HG02763 (cell line): Measurements from ENCODE around the gene DEDD.
A peak's percentile ranks its signal among the peaks of the same experiment; 100 is the strongest.

Experiments used
- ATAC-seq: cut with Tn5 transposase; IDR thresholded peaks from one replicate; pipeline ENCODE4 v1.9.1; 2021; ENCODE audit warnings: mild to moderate bottlenecking, moderate library complexity; ENCODE audit not compliant: unreplicated experiment

Gene DEDD, protein sequence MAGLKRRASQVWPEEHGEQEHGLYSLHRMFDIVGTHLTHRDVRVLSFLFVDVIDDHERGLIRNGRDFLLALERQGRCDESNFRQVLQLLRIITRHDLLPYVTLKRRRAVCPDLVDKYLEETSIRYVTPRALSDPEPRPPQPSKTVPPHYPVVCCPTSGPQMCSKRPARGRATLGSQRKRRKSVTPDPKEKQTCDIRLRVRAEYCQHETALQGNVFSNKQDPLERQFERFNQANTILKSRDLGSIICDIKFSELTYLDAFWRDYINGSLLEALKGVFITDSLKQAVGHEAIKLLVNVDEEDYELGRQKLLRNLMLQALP

DNA sequence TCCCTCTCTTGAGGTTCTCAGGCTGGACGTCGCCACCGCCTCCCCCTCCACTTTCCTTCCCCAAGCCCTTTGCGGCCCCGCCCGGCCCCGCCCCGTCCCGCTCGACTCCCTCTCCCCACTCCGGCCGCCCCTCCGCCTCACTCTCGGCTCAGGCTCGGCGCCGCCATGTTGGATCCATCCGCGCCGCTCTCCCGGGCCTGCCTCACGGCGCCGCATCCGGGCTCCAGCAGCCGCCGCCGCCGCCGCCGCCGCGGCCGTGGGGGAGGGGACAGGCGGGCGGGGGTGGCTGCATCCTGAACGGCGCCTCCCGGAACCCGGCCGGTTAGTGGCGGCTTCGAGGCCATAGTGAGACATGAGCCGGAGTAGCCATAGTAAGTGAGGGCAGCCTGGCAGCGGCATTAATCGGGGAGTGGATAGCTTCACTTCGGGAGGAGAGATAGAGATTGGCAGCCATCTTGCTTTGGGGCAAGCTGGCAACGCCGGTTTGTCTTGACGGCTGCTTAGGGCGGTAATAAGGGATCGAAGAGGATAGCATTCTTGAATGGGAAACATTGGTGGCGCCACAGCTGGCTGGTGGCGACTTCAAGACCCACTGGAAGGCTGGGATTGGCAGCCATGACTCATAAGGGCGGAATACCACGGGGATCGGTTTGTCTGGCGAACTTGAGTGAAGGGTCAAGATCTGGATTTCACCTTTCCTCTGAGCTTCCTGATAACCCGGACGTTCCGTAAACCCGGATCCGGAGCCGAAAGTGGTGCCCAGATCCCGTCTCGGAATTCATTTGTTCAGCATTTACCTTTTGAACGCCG is at the start of gene DEDD:
Gene DEDD (minus strand): TSS at position 258 of the 810 bp plus-strand sequence. CDS start 8,205 bp downstream, outside the sequence.
- peak; percentile 93 for ATAC-seq

DNA sequence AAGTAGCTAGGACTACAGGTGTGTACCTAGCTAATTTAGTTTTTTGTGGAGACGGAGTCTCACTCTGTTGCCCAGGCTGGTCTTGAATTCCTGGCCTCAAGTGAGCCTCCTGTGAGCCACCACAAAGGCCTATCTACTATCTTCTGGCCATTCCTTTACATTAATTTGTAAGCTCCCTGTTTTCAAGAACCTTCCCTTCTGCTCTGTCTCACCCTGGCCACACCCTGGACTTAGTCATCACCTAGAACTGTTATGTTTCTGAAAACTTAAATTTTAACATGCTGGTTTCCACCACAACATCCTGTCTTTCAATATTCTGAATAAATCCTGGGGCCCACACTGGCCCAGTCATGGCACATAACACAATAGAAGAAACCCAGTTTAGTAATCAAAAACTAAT is 49.7 kb upstream of the DEDD start:
- ATAC-seq = peak; percentile 33

DNA sequence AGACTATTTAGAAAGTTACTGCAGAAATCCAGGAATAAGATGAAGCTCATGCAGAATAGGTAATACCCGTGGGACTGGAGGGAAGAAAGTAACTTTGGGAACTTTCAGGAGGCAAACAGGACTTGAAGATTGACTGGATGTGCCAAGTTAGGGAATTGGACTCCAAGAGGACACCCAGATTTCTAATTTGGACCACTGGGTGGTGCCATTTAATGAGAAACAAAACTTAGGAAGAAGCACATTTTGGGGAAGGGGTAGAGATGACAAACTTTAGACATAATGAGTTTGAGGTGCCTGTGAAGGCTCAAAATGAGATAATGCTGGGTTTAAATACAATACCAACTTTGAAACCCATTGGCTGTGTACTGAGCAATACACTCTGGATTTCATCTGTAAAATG is 48.2 kb upstream of the DEDD start:
- no peak for ATAC-seq

DNA sequence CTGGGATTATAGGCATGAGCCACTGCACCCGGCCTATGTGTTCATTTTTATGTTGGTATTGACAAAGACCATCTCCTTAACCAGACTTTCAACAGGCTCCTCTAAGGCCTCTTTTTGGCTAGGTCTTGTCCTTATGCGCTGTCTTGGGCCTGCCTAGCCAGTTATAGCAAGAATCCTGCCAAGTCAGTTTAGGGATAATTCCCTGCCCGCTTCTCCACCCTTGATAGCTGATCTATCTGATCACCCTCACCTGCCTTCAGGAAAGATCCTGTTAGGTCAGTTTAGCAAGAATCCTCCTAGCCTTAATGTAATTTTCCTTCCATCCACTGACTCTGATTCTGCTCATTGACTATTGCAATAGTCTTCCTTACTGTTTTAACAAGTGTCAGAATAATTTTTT is 47.2 kb upstream of the DEDD start:
- no peak for ATAC-seq

DNA sequence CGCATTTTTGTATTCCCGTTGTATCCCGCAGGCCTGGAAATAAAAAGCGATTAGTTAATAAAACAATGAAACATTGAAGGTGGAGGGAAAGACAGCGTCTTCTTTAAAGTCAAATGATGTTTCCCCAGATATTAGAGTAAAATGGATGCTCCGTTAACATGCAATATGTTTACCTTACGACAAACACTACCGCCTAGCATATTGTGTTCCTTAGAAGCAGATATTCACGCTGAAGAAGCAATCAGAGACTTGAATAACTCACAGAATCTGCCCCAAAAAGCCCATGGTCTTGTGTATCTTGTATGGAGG is 45.4 kb upstream of the DEDD start:
- no peak for ATAC-seq

DNA sequence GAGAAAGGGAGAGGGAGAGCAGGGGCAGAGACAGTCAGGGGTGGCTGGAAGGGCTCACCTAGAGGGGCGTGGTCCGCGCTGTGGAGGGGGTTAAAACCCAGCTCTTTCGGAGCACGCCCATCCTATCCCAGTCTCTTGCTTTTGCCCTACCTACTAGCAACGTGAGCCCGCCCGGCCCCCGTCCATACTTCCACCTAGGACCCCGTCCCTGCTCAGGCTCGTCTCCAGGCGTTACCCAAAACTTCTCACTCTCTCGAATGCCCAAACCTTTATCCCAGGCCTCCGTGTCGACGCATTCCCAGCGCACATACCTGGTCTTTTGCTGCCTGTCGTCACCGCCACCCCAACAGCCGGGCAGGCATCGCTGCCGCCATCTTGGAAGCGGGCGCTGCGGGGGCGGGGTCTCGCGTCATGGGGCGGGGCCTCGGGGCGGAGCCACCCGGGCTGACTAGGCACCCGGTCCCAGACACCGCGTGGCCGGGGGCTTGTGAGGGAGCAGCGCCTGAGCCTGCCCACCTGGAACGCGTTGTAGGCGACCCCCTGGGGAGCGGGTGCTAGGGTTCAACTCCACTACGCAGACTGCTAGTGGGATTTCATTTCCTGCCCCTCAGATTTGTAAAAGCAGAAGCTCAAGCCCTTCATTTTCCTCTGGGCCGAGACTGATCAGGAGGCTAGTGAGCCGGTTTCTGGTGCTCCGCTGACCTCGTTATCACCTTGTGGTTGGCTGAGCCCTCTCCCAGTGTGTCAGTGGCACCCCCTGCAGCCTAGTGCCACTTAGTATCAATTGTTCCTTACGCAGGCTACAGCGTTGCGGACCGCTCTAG is 44.9 kb upstream of the DEDD start, which contains the start of gene B4GALT3:
Gene B4GALT3 (minus strand): TSS at position 396 of the 824 bp plus-strand sequence. CDS start 1,447 bp downstream, outside the sequence.
- ATAC-seq = peak; percentile 74

DNA sequence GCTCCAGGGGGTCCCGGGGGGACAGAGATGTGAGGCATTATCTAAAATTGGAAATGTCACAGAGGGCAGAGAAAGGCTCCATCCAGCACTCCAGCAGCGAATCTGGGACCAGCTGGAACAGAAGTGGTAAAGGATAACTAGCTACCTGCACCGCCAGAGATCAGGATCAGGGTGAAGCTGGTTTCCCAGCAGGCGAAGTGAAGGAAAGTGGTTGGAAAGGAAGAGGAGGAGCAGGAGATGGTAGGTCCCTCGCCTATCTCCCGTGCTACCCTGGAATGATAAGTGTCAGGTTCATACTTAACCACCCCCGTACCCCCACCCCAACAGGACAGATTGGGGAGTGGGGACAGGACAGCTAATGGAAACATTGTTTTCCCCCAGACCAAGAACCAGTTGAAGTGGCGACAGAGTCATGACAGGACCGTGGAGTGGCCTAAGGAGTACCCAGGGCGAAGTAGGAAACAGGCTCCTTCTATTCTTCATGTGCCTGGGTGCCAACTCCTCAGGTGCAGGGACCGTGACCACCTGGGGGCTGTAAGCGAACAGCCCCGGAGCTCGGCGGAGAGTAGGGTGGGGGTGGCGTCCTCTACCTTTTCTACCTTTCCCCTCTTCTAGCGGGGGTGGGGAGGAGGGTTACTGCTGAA is 44.1 kb upstream of the DEDD start:
- ATAC-seq = no peak

DNA sequence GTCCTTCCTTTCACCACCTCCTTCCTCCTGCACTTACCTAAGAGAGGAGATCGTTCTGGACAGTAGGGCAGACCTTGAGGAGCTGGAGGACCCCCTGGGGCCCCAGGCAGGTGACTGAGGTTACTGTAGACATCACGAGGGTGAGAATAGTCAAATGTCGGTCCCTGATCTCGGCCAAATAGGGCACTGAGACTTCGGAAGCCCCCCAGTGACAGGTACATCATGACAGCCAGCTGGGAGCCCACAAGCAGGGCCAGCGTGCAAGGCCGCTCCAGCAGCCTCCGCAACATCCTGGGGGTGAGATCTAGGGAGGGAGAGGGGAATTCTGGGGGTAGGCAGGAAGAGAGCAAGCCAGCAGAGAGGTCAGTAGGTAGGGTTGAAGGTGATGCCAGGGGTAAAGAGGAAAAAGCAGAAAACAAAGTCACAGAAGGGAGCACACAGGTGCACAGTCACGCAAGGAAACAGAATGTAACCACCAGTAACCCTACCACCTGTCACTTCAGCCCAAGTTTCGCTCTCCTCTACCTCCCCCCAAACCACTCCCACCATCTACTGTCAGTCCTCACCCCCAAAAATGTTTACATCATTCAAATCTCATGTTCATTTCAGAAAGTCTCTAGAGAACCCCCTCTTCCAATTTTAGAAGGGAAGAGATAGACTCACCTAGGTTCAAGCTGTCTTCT is 43.4 kb upstream of the DEDD start:
- no peak for ATAC-seq

DNA sequence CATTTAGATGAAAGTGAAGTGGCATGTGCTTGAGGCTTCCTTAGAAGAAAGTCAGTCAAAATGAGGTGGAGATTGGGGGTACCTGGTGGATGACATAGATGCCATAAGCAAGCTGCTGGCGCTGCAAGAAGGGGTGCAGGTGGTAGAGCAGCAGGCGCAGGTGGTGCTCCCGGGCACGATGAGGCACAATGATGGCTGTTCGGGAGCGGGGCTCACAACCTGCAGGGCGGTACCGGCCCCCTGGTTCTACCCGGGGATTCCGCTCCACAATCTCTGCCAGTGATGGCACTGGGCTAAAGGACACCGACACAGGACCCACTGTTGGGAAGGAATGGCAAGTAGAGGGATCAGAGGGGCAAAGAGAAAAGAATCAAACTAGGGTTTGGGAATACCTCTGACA is 42.4 kb upstream of the DEDD start:
- no peak for ATAC-seq

DNA sequence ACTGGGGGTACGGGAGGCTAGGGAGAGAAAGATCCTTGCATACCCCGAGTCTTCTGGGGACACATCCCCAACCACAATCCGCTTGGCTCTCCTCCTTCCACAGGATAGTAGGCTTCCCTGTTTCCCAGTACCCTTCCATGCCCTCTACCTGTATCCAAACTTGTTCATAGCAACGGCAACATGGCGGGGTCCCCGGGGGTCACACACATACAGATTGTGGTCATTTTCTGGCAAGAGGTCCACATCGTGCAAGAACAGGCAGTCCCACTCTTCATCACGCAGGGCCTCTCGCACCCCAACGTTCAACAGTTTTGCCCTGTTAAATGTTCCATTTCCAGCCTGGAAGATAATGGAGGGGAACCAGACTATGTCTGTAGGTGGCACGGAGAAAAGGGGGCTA is 41.2 kb upstream of the DEDD start:
- no peak for ATAC-seq

DNA sequence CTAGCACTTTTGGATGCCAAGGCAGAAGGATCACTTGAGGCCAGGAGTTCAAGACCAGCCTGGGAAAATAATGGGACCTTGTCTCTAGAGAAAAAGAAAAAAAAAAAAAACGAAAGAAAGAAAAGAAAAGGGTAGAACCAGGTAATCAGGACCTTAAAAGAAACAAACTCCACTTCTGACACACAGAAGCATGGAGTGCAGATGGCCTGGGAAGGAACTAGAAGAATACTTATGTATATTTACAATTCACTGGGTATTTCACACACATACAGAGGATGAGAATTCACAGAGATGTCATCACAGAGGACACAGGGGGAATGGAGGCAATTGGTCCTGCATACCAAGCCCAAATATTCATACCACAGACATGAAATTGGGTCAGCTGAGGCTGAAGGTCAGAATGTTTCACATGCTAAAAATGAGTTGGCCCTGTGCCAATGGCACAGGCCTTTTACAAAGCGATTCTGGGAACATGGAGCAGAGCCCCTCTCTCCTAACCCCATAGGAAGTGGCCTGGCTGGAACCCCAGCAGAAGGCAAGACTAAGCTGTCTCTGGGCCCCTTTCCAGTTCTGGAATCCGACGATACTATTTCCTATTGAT is 40.4 kb upstream of the DEDD start:
- ATAC-seq = no peak

DNA sequence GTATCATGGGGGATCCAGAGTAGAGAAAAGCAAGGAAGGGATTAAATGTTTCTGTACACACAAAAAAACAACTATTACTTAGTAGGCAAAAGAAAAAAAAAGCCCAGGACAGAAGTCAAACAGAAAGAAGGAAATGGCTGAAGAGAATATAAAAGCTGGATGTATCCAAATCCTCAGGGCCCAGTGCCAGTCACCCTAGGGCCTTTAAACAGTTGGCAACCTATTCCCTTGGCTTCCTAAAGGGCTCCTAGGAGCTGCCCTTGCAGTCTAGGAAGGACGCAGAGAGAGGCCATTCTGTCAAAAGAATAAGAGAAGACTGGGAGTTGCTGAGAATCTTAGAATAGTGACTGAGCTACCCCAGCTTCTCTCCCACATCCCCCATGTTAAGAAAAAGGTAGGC is 39.9 kb upstream of the DEDD start:
- no peak for ATAC-seq

DNA sequence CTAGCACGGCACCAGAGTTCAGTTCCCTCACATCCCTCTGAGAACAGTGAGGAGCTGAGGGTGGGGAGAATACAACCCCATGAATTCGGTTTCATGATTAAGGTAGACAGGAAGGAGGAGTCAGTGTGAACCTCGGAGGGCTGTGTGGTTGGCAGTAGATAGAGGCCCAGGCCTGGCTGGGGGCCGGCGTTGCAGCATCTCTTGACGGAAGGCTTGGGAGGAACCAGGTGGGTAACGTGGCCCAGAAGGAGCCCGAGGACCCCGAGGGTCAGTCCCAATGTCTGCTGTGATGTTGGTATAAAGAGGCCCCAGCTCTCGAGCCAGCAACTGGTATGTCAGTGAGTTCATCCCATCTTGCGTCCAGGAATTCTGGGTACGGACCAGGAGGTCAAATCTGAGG is 39.2 kb upstream of the DEDD start:
- no peak for ATAC-seq

DNA sequence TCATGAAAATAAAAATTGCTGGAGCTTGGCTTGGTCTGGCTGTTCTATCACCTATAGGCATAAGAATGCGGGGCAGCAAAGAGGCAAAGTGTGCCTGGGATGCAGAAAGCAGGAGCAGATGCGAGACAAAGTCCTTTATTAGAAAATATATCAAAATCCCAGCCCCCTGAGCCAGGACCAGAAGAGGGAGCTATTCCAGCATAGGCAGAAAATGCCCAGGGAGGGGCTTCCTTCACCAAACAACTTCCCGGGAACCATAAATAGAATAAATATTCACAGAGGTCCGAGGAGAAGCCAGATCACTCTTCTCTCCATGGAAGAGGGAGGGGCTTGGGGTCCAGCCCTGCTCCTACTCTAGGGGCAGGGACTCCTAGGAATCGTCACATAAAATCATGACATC is 38.7 kb upstream of the DEDD start:
- no peak for ATAC-seq

DNA sequence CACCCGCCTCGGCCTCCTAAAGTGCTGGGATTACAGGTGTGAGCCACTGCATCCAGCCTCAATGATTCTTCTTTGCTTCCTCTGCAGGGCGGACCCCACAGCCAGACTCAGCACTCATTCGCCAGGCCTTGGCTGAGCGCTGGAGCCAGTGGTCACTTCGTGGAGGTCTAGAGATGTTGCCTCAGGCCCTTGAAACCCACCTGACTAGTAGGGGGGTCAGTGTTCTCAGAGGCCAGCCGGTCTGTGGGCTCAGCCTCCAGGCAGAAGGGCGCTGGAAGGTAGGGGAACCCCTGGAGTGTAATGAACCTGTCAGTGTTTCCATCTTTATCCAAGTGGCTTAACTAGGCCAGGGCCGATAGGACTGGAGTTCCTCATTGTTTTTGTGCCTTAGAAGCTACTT is 36.4 kb upstream of the DEDD start:
- ATAC-seq = no peak

DNA sequence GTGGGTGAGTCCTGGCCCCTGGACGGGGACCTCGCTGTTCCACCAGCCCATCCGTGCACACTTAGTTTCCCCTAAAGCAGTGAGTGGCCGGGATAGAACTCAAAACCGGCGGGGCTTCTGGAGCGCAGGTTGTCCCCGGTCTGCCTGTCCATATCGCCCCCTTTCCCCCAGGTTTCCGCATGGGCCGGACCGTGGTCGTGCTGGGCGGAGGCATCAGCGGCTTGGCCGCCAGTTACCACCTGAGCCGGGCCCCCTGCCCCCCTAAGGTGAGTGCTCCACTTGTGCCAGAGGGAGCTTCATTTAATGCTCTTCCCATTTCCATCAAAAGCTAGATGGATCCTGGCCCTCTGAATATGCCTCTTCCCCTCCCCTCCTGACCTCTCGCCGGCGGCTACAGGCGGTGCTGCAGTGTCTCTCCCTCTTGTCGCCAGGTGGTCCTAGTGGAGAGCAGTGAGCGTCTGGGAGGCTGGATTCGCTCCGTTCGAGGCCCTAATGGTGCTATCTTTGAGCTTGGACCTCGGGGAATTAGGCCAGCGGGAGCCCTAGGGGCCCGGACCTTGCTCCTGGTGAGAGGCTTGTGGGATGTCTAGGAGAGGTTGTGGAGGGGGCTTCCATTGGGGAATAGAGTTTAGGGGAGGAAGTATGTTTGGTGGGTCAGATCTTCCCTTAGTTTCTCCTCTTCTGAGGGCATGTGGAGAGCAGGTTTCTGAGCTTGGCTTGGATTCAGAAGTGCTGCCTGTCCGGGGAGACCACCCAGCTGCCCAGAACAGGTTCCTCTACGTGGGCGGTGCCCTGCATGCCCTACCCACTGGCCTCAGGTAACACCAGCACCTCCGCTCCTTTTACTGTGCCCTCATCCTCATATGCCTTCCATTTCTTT is 34.4 kb upstream of the DEDD start:
- no peak for ATAC-seq

DNA sequence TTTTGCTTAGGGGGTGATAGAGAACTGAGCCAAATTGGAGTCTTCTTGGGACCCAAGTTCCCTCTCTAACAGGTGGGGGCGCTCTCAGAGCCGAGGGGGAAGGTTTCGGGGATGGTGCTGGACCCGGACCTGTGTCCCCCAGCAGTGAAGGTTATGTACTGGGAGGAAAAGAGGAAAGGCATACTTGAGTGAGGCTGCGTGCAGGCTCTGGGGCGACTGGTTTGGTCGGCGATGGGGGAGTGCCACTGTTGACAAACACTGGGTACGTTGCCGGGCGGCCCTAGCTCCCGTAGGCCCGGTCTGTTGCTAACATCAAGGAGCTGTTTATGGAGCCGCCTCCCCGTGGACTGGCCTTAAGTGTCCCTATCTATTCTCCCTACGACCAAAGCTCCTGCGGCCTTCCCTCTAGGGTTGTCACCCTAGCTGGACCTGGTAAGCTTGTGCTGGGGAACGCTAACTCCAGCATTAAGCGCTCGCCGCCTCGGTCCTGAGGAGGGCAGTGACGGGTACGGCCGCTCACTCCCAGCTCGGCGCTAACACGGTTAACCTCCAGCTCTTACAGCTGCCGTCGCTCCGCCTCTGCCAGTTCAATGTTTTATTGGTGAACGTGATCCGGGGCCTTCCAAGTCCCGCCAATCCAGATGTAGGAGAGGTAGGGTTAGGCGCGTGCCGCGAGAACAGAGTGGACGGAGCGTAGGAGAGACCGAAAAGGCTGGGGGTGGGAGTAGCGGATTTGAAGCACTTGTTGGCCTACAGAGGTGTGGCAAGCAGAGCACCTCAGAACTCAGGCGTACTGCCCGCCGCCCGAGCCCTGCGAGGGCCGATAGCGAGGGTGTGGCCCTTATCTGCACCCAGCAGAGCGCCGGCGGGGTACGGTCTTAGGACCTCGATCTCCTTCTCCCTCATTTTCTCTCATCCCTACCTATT is 33.5 kb upstream of the DEDD start, which contains the start of gene PPOX:
Gene PPOX (plus strand): TSS at position 685 of the 927 bp plus-strand sequence. CDS start 422 bp downstream, outside the sequence.
- ATAC-seq = peak; percentile 92
